Lower lobe of right lung (tissue), 2 donors: ENCODE results near the gene EFNB1. TPM values are rescaled to one million over a fixed set of nuclear protein-coding genes. Genes with fewer than 3 reads are reported as not detected.
"Not testable (repeated sequence)": the region's sequence is repeated elsewhere in the genome, so short reads cannot be mapped to it uniquely, and the experiment has no call there.

Source experiments
- ATAC-seq, 2 donors: fragments of 200-7000 bp; cut with Tn5 transposase; one replicate each; pipeline ENCODE4 v1.9.1; 2020 to 2022; ENCODE audit warnings: mild to moderate bottlenecking in 2 of 2, moderate library complexity in 2 of 2
- DNase-seq: peaks from one replicate; pipeline ENCODE4 v3.0.0-alpha.2; 2020
- H3K27ac ChIP-seq: fragments of 200-600 bp; one replicate; pipeline ENCODE4 v1.8.0; 2022
- H3K27me3 ChIP-seq: fragments of 200-600 bp; one replicate; pipeline ENCODE4 v1.8.0; 2022; ENCODE audit warnings: low read depth
- H3K36me3 ChIP-seq: fragments of 200-600 bp; one replicate; pipeline ENCODE4 v1.8.0; 2022; ENCODE audit warnings: mild to moderate bottlenecking
- H3K4me1 ChIP-seq: fragments of 200-600 bp; one replicate; pipeline ENCODE4 v1.8.0; 2022
- H3K4me3 ChIP-seq: fragments of 200-600 bp; one replicate; pipeline ENCODE4 v1.8.0; 2022; ENCODE audit warnings: mild to moderate bottlenecking
- H3K9me3 ChIP-seq: fragments of 200-600 bp; one replicate; pipeline ENCODE4 v1.8.0; 2022
- intact Hi-C: fragments of 100-400 bp; cut with DNase I; formaldehyde crosslinking; loops from one replicate; pipeline ENCODE4 v1.11.0; 2022
- total RNA-seq: library from RNA; stranded (reverse); fragmentation: NEBNext Ultra II Directional; extraction: Animal tissue kit (Norgen Biotek cat#: 25700); gene quantifications from one replicate; pipeline ENCODE4 v1.2.1, GENCODE V29; 2021
- TF ChIP-seq, protein P1 (sequence below): fragments of 200-600 bp; IDR thresholded peaks from one replicate; pipeline ENCODE4 v1.8.0; 2022; ENCODE audit warnings: antibody characterized with exemption, mild to moderate bottlenecking
- donor health status: DM: no; HTN: yes; CAD: no; lungs with severe emphysema.

The EFNB1 gene
- total RNA-seq, 1 donor from 2014 or later = 36.5 TPM

DNA sequence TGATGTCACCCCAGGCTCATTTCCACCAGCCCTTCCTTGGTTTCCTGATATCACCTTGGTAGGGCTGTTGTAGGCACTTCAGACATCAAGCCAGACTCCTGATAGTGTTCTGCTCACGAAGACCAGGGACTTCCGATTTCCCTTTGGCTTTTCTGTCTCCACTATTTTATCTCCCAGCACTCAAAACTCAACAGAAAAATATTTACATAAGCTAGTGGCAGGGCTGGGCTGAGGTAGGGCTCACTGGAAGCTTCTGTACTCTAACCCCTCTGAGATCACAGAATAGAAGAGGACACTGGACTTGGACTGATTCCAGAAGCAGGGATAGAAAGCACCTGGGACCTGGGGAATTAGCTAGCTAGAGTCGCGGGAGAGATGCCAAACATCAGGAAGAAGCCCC is 34.4 kb upstream of the EFNB1 start:
- DNase-seq (no peak), ATAC-seq (no peak)
- TF ChIP-seq, protein P1, sequence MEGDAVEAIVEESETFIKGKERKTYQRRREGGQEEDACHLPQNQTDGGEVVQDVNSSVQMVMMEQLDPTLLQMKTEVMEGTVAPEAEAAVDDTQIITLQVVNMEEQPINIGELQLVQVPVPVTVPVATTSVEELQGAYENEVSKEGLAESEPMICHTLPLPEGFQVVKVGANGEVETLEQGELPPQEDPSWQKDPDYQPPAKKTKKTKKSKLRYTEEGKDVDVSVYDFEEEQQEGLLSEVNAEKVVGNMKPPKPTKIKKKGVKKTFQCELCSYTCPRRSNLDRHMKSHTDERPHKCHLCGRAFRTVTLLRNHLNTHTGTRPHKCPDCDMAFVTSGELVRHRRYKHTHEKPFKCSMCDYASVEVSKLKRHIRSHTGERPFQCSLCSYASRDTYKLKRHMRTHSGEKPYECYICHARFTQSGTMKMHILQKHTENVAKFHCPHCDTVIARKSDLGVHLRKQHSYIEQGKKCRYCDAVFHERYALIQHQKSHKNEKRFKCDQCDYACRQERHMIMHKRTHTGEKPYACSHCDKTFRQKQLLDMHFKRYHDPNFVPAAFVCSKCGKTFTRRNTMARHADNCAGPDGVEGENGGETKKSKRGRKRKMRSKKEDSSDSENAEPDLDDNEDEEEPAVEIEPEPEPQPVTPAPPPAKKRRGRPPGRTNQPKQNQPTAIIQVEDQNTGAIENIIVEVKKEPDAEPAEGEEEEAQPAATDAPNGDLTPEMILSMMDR = no peak
- intact Hi-C loops = no loop called here
- no peak overlapping the region for H3K27ac ChIP-seq
- no peaks in the 10 kb centered on the region for H3K36me3 ChIP-seq
- H3K27me3 ChIP-seq = no peaks in the 10 kb centered on the region
- H3K9me3 ChIP-seq = no peaks in the 10 kb centered on the region
- H3K4me1 ChIP-seq = no peaks in the 10 kb centered on the region
- no peak overlapping the region for H3K4me3 ChIP-seq

DNA sequence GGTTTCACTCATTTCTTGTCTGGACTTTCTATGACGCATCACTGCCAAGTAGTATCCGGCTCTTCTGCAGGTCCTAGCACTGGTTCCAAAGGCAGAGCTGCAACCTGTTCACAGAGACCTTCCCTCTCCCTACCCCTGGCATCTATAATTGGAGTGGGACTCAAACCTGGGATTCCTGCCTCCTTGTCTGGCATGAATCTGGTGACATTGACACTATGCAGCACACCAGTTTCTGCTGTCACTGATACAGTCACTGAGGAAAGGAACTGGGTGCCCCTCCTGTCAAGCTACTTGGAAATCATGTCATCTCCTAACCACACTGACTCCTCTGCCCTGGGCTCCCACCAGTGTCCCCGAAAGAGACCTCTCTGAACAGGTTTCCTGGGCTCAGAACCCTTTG is 33.1 kb upstream of the EFNB1 start:
- Histone ChIP-seq H3K4me3 (no peak overlapping the region), H3K4me1 (no peaks in the 10 kb centered on the region), H3K27ac (no peak overlapping the region), H3K36me3 (no peaks in the 10 kb centered on the region), H3K27me3 (no peaks in the 10 kb centered on the region), H3K9me3 (no peaks in the 10 kb centered on the region)
- no peak for ATAC-seq
- DNase-seq = no peak
- TF ChIP-seq, protein P1 = no peak
- intact Hi-C loops = no loop called here

DNA sequence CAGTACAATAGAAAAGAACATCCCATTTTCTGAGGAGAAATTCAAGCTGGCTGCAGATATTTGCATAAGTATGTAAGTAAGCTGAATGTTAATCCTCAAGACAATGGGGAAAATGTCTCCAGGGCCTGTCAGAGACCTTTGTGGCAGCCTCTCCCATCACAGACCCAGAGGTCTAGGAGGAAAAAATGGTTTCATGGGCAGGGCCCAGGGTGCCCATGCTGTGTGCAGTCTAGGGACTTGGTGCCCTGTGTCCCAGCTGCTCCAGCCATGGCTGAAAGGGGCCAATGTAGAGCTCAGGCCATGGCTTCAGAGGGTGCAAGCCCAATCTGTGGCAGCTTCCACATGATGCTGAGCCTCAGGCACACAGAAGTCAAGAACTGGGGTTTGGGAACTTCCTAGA is 30.4 kb upstream of the EFNB1 start:
- ATAC-seq, H3K4me1 ChIP-seq, H3K9me3 ChIP-seq, H3K36me3 ChIP-seq, H3K4me3 ChIP-seq, H3K27me3 ChIP-seq, intact Hi-C loops, DNase-seq, H3K27ac ChIP-seq: not testable (repeated sequence)

DNA sequence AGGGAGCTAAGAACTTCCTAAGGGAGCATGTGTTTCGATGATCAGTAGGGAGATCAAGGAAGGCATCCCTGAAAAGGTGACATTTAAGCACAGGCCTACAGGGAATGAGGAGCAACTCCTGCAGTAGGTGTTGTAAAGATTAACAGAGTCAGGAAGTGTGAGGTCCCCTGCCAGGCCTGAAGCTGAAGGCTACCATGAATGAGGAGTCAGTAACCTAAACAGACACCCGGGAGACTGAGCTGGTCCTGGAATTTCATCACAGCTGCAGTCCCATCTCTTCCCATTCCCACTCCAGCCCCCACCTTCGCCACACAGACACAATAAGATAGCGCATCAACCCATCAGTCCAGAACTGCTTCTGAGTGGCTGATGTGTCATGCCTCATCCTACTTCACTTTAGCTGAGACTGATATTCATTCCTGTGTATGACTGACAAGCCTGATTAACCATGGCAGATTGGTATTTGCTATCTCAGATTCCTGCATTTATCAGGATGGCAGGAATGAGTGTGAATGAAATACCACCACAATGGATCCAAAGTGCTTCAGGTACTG is 27.0 kb upstream of the EFNB1 start:
- no peaks in the 10 kb centered on the region for H3K4me1 ChIP-seq
- no peaks in the 10 kb centered on the region for H3K27me3 ChIP-seq
- no peaks in the 10 kb centered on the region for H3K36me3 ChIP-seq
- DNase-seq = no peak
- H3K9me3 ChIP-seq = no peaks in the 10 kb centered on the region
- TF ChIP-seq, protein P1 = no peak
- H3K4me3 ChIP-seq = no peak overlapping the region
- intact Hi-C loops = no loop called here
- H3K27ac ChIP-seq = no peak overlapping the region
- no peak for ATAC-seq

DNA sequence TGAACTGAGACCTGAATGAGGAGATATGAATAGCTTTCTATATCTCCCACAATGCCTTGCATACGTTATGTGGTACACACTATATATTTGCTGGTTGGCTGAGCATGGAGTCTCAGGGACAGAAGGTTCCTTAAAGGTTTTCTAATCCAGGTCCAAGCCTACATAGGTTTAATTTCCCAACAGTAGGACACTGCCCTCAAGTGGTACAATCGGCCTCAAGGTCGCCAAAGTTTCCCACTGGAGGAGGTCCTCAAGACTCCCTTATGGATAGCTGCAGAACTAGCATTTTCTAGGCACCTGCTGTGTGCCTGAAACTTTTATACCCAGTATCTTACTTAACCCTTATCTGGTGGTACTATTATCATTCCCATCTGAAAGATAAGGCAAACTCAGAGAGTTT is 21.0 kb upstream of the EFNB1 start:
- no peak overlapping the region for H3K27ac ChIP-seq
- intact Hi-C loops = no loop called here
- ATAC-seq (peak; percentile 37 to 48), DNase-seq (no peak)
- TF ChIP-seq, protein P1 = peak; percentile 44
- H3K4me3 ChIP-seq = no peak overlapping the region
- H3K9me3 ChIP-seq = no peaks in the 10 kb centered on the region
- no peaks in the 10 kb centered on the region for H3K36me3 ChIP-seq
- H3K27me3 ChIP-seq = no peaks in the 10 kb centered on the region
- H3K4me1 ChIP-seq = no peaks in the 10 kb centered on the region

DNA sequence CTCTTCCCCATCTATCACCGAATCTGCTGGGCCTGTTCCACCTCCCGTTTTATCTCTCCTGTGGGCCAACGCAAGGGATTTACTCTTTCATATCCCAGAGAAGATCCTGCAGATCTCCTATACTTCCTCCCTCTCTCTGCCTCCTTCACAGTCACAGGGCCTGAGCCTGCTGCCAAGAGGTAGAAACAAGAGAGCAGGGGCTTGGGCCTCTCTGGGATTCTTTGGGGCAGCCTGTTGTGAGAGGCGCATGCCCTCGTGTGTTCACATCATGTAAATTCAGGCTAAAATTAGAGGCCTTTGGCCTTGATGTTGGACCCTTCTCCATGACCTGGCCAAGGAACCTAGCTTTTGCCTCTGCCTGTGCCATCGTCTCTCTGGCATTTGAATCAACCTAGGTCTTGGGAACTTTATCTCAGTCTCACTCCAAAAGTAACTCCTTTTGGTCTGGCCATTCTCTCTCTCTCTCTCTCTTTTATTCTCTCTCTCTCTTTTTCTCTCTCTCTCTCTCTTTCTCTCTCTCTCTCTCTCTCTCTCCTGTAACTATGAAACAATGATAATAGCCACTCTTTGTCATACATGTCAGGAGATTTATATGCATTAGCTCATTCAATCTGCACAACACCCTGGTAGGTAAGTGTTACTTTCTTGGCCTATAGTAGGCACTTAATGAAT is 20.0 kb upstream of the EFNB1 start:
- H3K36me3 ChIP-seq = no peaks in the 10 kb centered on the region
- intact Hi-C loops = no loop called here
- no peak overlapping the region for H3K4me3 ChIP-seq
- H3K9me3 ChIP-seq = no peaks in the 10 kb centered on the region
- H3K27ac ChIP-seq = no peak overlapping the region
- no peaks in the 10 kb centered on the region for H3K4me1 ChIP-seq
- TF ChIP-seq, protein P1 = no peak
- DNase-seq = no peak
- ATAC-seq = no peak
- no peaks in the 10 kb centered on the region for H3K27me3 ChIP-seq
